PC-9 (cell line): ENCODE measurements around the gene UQCRC1.

Experiments
- EZH2 ChIP-seq: fragments of 200-600 bp; sonication (generic); IDR thresholded peaks from 2 replicates; pipeline ENCODE4 v1.8.0; 2017; ENCODE audit warnings: antibody characterized with exemption, low read depth
- TF ChIP-seq, protein P1 (sequence below): fragments of 200-600 bp; sonication (generic); conservative IDR thresholded peaks from 2 replicates; pipeline ENCODE4 v1.6.1; 2017; ENCODE audit warnings: mixed run types, antibody characterized with exemption, mild to moderate bottlenecking, moderate library complexity

- TF ChIP-seq EZH2 = no peak
- TF ChIP-seq, protein P1, sequence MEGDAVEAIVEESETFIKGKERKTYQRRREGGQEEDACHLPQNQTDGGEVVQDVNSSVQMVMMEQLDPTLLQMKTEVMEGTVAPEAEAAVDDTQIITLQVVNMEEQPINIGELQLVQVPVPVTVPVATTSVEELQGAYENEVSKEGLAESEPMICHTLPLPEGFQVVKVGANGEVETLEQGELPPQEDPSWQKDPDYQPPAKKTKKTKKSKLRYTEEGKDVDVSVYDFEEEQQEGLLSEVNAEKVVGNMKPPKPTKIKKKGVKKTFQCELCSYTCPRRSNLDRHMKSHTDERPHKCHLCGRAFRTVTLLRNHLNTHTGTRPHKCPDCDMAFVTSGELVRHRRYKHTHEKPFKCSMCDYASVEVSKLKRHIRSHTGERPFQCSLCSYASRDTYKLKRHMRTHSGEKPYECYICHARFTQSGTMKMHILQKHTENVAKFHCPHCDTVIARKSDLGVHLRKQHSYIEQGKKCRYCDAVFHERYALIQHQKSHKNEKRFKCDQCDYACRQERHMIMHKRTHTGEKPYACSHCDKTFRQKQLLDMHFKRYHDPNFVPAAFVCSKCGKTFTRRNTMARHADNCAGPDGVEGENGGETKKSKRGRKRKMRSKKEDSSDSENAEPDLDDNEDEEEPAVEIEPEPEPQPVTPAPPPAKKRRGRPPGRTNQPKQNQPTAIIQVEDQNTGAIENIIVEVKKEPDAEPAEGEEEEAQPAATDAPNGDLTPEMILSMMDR = no peak
Observed at GRCh38 chr3:48624767-48625166, 15.3 kb upstream of the UQCRC1 start.
